Fibroblast of skin of left biceps (primary cell): ENCODE data around the gene PPP3R1.

Experiments
- DNase-seq, 2 experiments: peaks; one replicate each; pipeline ENCODE4 v3.0.0-alpha.2; 2013; ENCODE audit warnings: low read depth in 2 of 2

PPP3R1 gene

GRCh38 chr2:68258851-68259250 lies 6.5 kb upstream of the PPP3R1 start:
- no peak for DNase-seq

- DNase-seq: no peak
Observed at GRCh38 chr2:68256093-68256450, 3.7 kb upstream of the PPP3R1 start.

- no peak for DNase-seq
Observed at GRCh38 chr2:68253219-68254068, 1.1 kb upstream of the PPP3R1 start.

- no peak for DNase-seq
Observed at GRCh38 chr2:68251855-68252399, 405 bp downstream of the PPP3R1 start.

GRCh38 chr2:68251187-68251854 lies 1.0 kb downstream of the PPP3R1 start:
- DNase-seq: no peak

- no peak for DNase-seq
Observed at GRCh38 chr2:68250652-68251186, 1.6 kb downstream of the PPP3R1 start.

GRCh38 chr2:68250196-68250595 lies 2.1 kb downstream of the PPP3R1 start:
- DNase-seq: no peak

GRCh38 chr2:68248806-68249205 lies 3.5 kb downstream of the PPP3R1 start:
- no peak for DNase-seq

- DNase-seq: no peak
Observed at GRCh38 chr2:68248361-68248760, 4.0 kb downstream of the PPP3R1 start.

- DNase-seq: no peak
Observed at GRCh38 chr2:68246396-68246795, 5.9 kb downstream of the PPP3R1 start.

GRCh38 chr2:68245672-68246071 lies 6.7 kb downstream of the PPP3R1 start:
- no peak for DNase-seq

GRCh38 chr2:68245066-68245465 lies 7.3 kb downstream of the PPP3R1 start:
- DNase-seq: no peak

- no peak for DNase-seq
Observed at GRCh38 chr2:68244456-68244855, 7.9 kb downstream of the PPP3R1 start.

GRCh38 chr2:68241732-68242131 lies 10.6 kb downstream of the PPP3R1 start:
- no peak for DNase-seq

- no peak for DNase-seq
Observed at GRCh38 chr2:68240446-68240845, 11.9 kb downstream of the PPP3R1 start.

GRCh38 chr2:68238955-68239822 lies 13.1 kb downstream of the PPP3R1 start:
- no peak for DNase-seq

GRCh38 chr2:68237976-68238580 lies 14.3 kb downstream of the PPP3R1 start:
- no peak for DNase-seq

GRCh38 chr2:68237404-68237803 lies 14.9 kb downstream of the PPP3R1 start:
- no peak for DNase-seq

GRCh38 chr2:68236876-68237275 lies 15.5 kb downstream of the PPP3R1 start:
- no peak for DNase-seq

GRCh38 chr2:68236103-68236734 lies 16.1 kb downstream of the PPP3R1 start:
- DNase-seq: no peak

GRCh38 chr2:68235090-68235489 lies 17.2 kb downstream of the PPP3R1 start:
- DNase-seq: no peak
